ENCODE data around the gene GLS. TPM values are rescaled to one million over a fixed set of nuclear protein-coding genes. Genes with fewer than 3 reads are reported as not detected.

Gene GLS
- polyA plus RNA-seq, 2 donors: 8.5 to 9.4 TPM

GRCh38 chr2:190999949-191000665, 119.5 kb downstream of the GLS start:
- Histone ChIP-seq H3K4me1 (ENCODE audit: control insufficient read depth in 2 of 2, insufficient read depth in 2 of 2, low read length in 1 of 2) (no peaks in the 10 kb centered on the region), H3K36me3 (ENCODE audit: control insufficient read depth in 2 of 2, insufficient read depth in 2 of 2, low read length in 1 of 2) (peaks cover 22 to 32% of the 10 kb centered on the region in 2 donors), H3K4me3 (ENCODE audit: low read depth in 1 of 2, low read length in 2 of 2) (no peak overlapping the region), H3K27me3 (ENCODE audit: control insufficient read depth in 1 of 2, insufficient read depth in 2 of 2, low read length in 2 of 2) (no peaks in the 10 kb centered on the region), H3K9me3 (ENCODE audit: control insufficient read depth in 2 of 2, insufficient read depth in 1 of 2, low read depth in 1 of 2, low read length in 1 of 2) (peaks cover 0 to 3% of the 10 kb centered on the region in 2 donors), H3K27ac (ENCODE audit: low read depth in 2 of 2, low read length in 1 of 2) (no peak overlapping the region)
- 91 to 92% methylated on average over 9 of the region's 9 CpGs for WGBS, 2 donors

- Histone ChIP-seq H3K27me3 (ENCODE audit: control insufficient read depth in 1 of 2, insufficient read depth in 2 of 2, low read length in 2 of 2) (no peaks in the 10 kb centered on the region), H3K9me3 (ENCODE audit: control insufficient read depth in 2 of 2, insufficient read depth in 1 of 2, low read depth in 1 of 2, low read length in 1 of 2) (peaks cover 0 to 3% of the 10 kb centered on the region in 2 donors), H3K4me3 (ENCODE audit: low read depth in 1 of 2, low read length in 2 of 2) (no peak overlapping the region), H3K4me1 (ENCODE audit: control insufficient read depth in 2 of 2, insufficient read depth in 2 of 2, low read length in 1 of 2) (no peaks in the 10 kb centered on the region), H3K36me3 (ENCODE audit: control insufficient read depth in 2 of 2, insufficient read depth in 2 of 2, low read length in 1 of 2) (peaks cover 19 to 29% of the 10 kb centered on the region in 2 donors), H3K27ac (ENCODE audit: low read depth in 2 of 2, low read length in 1 of 2) (peak overlapping the region in 1 of 2 donors; percentile 52)
- whole genome bisulfite sequencing, 2 donors: 36 to 46% methylated on average over 2 of the region's 2 CpGs
Measured at GRCh38 chr2:191001032-191001431, 120.4 kb downstream of the GLS start.

GRCh38 chr2:191001624-191002023, 121.0 kb downstream of the GLS start:
- Histone ChIP-seq H3K4me1 (ENCODE audit: control insufficient read depth in 2 of 2, insufficient read depth in 2 of 2, low read length in 1 of 2) (no peaks in the 10 kb centered on the region), H3K27ac (ENCODE audit: low read depth in 2 of 2, low read length in 1 of 2) (peak overlapping the region in 1 of 2 donors; percentile 52), H3K9me3 (ENCODE audit: control insufficient read depth in 2 of 2, insufficient read depth in 1 of 2, low read depth in 1 of 2, low read length in 1 of 2) (peaks cover 0 to 3% of the 10 kb centered on the region in 2 donors), H3K36me3 (ENCODE audit: control insufficient read depth in 2 of 2, insufficient read depth in 2 of 2, low read length in 1 of 2) (peaks cover 16 to 34% of the 10 kb centered on the region in 2 donors), H3K27me3 (ENCODE audit: control insufficient read depth in 1 of 2, insufficient read depth in 2 of 2, low read length in 2 of 2) (no peaks in the 10 kb centered on the region), H3K4me3 (ENCODE audit: low read depth in 1 of 2, low read length in 2 of 2) (no peak overlapping the region)
- WGBS, 2 donors: 77 to 85% methylated on average over 3 of the region's 3 CpGs

GRCh38 chr2:191003405-191004309, 123.0 kb downstream of the GLS start:
- Histone ChIP-seq H3K27ac (ENCODE audit: low read depth in 2 of 2, low read length in 1 of 2) (no peak overlapping the region), H3K4me3 (ENCODE audit: low read depth in 1 of 2, low read length in 2 of 2) (no peak overlapping the region), H3K4me1 (ENCODE audit: control insufficient read depth in 2 of 2, insufficient read depth in 2 of 2, low read length in 1 of 2) (no peaks in the 10 kb centered on the region), H3K36me3 (ENCODE audit: control insufficient read depth in 2 of 2, insufficient read depth in 2 of 2, low read length in 1 of 2) (peaks cover 8 to 29% of the 10 kb centered on the region in 2 donors), H3K27me3 (ENCODE audit: control insufficient read depth in 1 of 2, insufficient read depth in 2 of 2, low read length in 2 of 2) (no peaks in the 10 kb centered on the region), H3K9me3 (ENCODE audit: control insufficient read depth in 2 of 2, insufficient read depth in 1 of 2, low read depth in 1 of 2, low read length in 1 of 2) (peaks cover 0 to 3% of the 10 kb centered on the region in 2 donors)
- WGBS, 2 donors: 96 to 99% methylated on average over 6 of the region's 6 CpGs

- peaks cover 0 to 5% of the 10 kb centered on the region in 2 donors for H3K4me1 ChIP-seq (ENCODE audit: control insufficient read depth in 2 of 2, insufficient read depth in 2 of 2, low read length in 1 of 2)
- no peaks in the 10 kb centered on the region for H3K27me3 ChIP-seq (ENCODE audit: control insufficient read depth in 1 of 2, insufficient read depth in 2 of 2, low read length in 2 of 2)
- H3K4me3 ChIP-seq (ENCODE audit: low read depth in 1 of 2, low read length in 2 of 2): no peak overlapping the region
- H3K27ac ChIP-seq (ENCODE audit: low read depth in 2 of 2, low read length in 1 of 2): no peak overlapping the region
- 96% methylated on average over 3 of the region's 3 CpGs for WGBS, 2 donors
- H3K36me3 ChIP-seq (ENCODE audit: control insufficient read depth in 2 of 2, insufficient read depth in 2 of 2, low read length in 1 of 2): peaks cover 8 to 24% of the 10 kb centered on the region in 2 donors
- H3K9me3 ChIP-seq (ENCODE audit: control insufficient read depth in 2 of 2, insufficient read depth in 1 of 2, low read depth in 1 of 2, low read length in 1 of 2): peaks cover 0 to 3% of the 10 kb centered on the region in 2 donors
Measured at GRCh38 chr2:191006297-191006696, 125.7 kb downstream of the GLS start.

GRCh38 chr2:191006997-191007783, 126.6 kb downstream of the GLS start:
- Histone ChIP-seq H3K27me3 (ENCODE audit: control insufficient read depth in 1 of 2, insufficient read depth in 2 of 2, low read length in 2 of 2) (no peaks in the 10 kb centered on the region), H3K27ac (ENCODE audit: low read depth in 2 of 2, low read length in 1 of 2) (no peak overlapping the region), H3K4me3 (ENCODE audit: low read depth in 1 of 2, low read length in 2 of 2) (no peak overlapping the region), H3K4me1 (ENCODE audit: control insufficient read depth in 2 of 2, insufficient read depth in 2 of 2, low read length in 1 of 2) (peaks cover 0 to 5% of the 10 kb centered on the region in 2 donors), H3K36me3 (ENCODE audit: control insufficient read depth in 2 of 2, insufficient read depth in 2 of 2, low read length in 1 of 2) (peaks cover 8 to 24% of the 10 kb centered on the region in 2 donors), H3K9me3 (ENCODE audit: control insufficient read depth in 2 of 2, insufficient read depth in 1 of 2, low read depth in 1 of 2, low read length in 1 of 2) (peaks cover 0 to 3% of the 10 kb centered on the region in 2 donors)
- WGBS, 2 donors: 87% methylated on average over 4 of the region's 4 CpGs

- Histone ChIP-seq H3K27me3 (ENCODE audit: control insufficient read depth in 1 of 2, insufficient read depth in 2 of 2, low read length in 2 of 2) (no peaks in the 10 kb centered on the region), H3K9me3 (ENCODE audit: control insufficient read depth in 2 of 2, insufficient read depth in 1 of 2, low read depth in 1 of 2, low read length in 1 of 2) (peaks cover 0 to 3% of the 10 kb centered on the region in 2 donors), H3K36me3 (ENCODE audit: control insufficient read depth in 2 of 2, insufficient read depth in 2 of 2, low read length in 1 of 2) (peaks cover 5 to 22% of the 10 kb centered on the region in 2 donors), H3K27ac (ENCODE audit: low read depth in 2 of 2, low read length in 1 of 2) (no peak overlapping the region), H3K4me3 (ENCODE audit: low read depth in 1 of 2, low read length in 2 of 2) (no peak overlapping the region), H3K4me1 (ENCODE audit: control insufficient read depth in 2 of 2, insufficient read depth in 2 of 2, low read length in 1 of 2) (peaks cover 0 to 8% of the 10 kb centered on the region in 2 donors)
Measured at GRCh38 chr2:191008286-191008685, 127.7 kb downstream of the GLS start.

GRCh38 chr2:191009541-191010374, 129.1 kb downstream of the GLS start:
- 91 to 92% methylated on average over 4 of the region's 4 CpGs for WGBS, 2 donors
- H3K4me1 ChIP-seq (ENCODE audit: control insufficient read depth in 2 of 2, insufficient read depth in 2 of 2, low read length in 1 of 2): peaks cover 0 to 10% of the 10 kb centered on the region in 2 donors
- H3K36me3 ChIP-seq (ENCODE audit: control insufficient read depth in 2 of 2, insufficient read depth in 2 of 2, low read length in 1 of 2): peaks cover 4 to 11% of the 10 kb centered on the region in 2 donors

More at GRCh38 chr2:191009541-191010374, 129.1 kb downstream of the GLS start:
- Histone ChIP-seq H3K4me3 (ENCODE audit: low read depth in 1 of 2, low read length in 2 of 2) (no peak overlapping the region), H3K9me3 (ENCODE audit: control insufficient read depth in 2 of 2, insufficient read depth in 1 of 2, low read depth in 1 of 2, low read length in 1 of 2) (no peaks in the 10 kb centered on the region), H3K27ac (ENCODE audit: low read depth in 2 of 2, low read length in 1 of 2) (no peak overlapping the region), H3K27me3 (ENCODE audit: control insufficient read depth in 1 of 2, insufficient read depth in 2 of 2, low read length in 2 of 2) (no peaks in the 10 kb centered on the region)
